GM23248 (cell line): ENCODE data around the gene KCNJ1.

Experiments used
- EZH2 ChIP-seq: fragments of 200-600 bp; sonication (generic); IDR thresholded peaks from 2 replicates; pipeline ENCODE4 v1.6.1; 2018; ENCODE audit warnings: antibody characterized with exemption, mild to moderate bottlenecking; ENCODE audit not compliant: insufficient read depth, poor library complexity, severe bottlenecking
- EZH2phosphoT487 ChIP-seq: fragments of 200-600 bp; sonication (generic); IDR thresholded peaks from 2 replicates; pipeline ENCODE4 v1.6.1; 2018; ENCODE audit warnings: antibody characterized with exemption, moderate library complexity, mild to moderate bottlenecking, low read depth; ENCODE audit not compliant: insufficient read depth

DNA sequence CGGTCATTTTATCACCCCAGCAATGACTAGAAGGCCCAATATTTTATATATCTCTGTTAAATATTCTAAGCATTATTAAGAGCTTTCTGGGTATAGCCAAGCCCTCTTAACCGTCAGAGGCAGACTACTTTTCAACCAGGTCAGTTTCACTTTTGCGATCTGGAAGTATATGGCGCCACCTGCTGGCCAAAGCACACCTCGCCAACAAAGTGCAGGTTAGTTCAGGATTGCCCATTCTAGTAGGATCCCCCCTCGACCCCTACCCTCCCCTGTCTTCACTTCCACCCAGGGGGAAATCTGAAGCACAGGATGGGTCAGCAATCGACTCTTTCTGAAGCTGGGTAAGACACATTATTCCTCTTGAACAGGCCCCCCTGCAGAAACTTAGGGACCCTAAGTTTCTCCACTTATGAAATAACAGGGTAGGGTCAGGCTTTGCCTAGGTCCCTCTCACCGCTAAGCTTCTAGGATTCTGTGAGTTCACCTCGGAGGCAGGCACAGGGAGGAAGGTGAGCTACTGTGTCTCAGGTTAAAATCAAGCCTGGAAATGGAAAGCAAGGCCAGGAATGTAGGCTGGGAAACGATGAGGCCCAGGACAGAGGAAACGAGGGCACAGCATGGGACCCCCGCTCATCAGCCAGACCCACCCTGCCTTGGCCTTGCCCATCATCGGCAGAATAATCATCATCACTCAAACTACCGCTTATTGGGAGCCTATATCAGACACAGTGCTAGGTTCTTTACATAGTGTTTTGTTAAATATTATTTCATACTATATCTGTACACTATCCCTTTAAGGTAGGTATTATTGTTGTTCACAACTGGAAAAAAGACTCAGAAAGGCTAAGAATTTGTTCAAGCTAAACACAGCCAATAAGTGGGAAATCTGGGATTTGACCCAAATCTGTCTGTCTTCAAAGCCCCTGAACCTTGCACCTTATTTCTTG lies 35.6 kb downstream of the KCNJ1 start:
- TF ChIP-seq EZH2phosphoT487 (no peak), EZH2 (no peak)
